HepG2 (cell line): ENCODE measurements around the gene IKZF4. TPM values are rescaled to one million over a fixed set of nuclear protein-coding genes. Genes with fewer than 3 reads are reported as not detected.

Experiments
- ARNTL ChIP-seq: sonication (generic); formaldehyde crosslinking; IDR thresholded peaks from 2 replicates; pipeline ENCODE4 v1.4.0; 2020; ENCODE audit warnings: mild to moderate bottlenecking, missing genetic modification reagents
- ATF6 ChIP-seq: sonication (generic); formaldehyde crosslinking; conservative IDR thresholded peaks from 2 replicates; pipeline ENCODE4 v1.4.0; 2020; ENCODE audit warnings: missing genetic modification reagents
- CREB3 ChIP-seq: sonication (generic); formaldehyde crosslinking; IDR thresholded peaks from 2 replicates; pipeline ENCODE4 v1.5.0; 2020; ENCODE audit warnings: missing genetic modification reagents
- DPF2 ChIP-seq: sonication (generic); formaldehyde crosslinking; IDR thresholded peaks from 2 replicates; pipeline ENCODE4 v1.4.0; 2020; ENCODE audit warnings: mild to moderate bottlenecking, low read depth, missing genetic modification reagents, borderline replicate concordance
- GZF1 ChIP-seq: sonication (generic); formaldehyde crosslinking; IDR thresholded peaks from 2 replicates; pipeline ENCODE4 v1.5.1; 2020; ENCODE audit warnings: mild to moderate bottlenecking, missing genetic modification reagents
- ISX ChIP-seq: sonication (generic); formaldehyde crosslinking; conservative IDR thresholded peaks from 2 replicates; pipeline ENCODE4 v1.5.0; 2020; ENCODE audit warnings: missing genetic modification reagents
- KLF13 ChIP-seq: sonication (generic); formaldehyde crosslinking; IDR thresholded peaks from 2 replicates; pipeline ENCODE4 v1.4.0; 2020; ENCODE audit warnings: mild to moderate bottlenecking, missing genetic modification reagents
- MTF1 ChIP-seq: sonication (generic); formaldehyde crosslinking; IDR thresholded peaks from 2 replicates; pipeline ENCODE4 v1.5.0; 2020; ENCODE audit warnings: missing genetic modification reagents
- NCOA2 ChIP-seq: sonication (generic); formaldehyde crosslinking; IDR thresholded peaks from 2 replicates; pipeline ENCODE4 v1.8.0; 2022; ENCODE audit warnings: inconsistent platforms
- NCOR1 ChIP-seq: fragments of 200-600 bp; sonication (generic); IDR thresholded peaks from 2 replicates; pipeline ENCODE4 v1.7.0; 2017; ENCODE audit warnings: antibody characterized with exemption, low read length, borderline replicate concordance
- PCBP2 ChIP-seq: fragments of 200-400 bp; formaldehyde crosslinking; optimal IDR thresholded peaks from 2 replicates; pipeline ENCODE3; 2018; ENCODE audit warnings: low read length, low read depth; ENCODE audit not compliant: poor library complexity, severe bottlenecking
- POLR2AphosphoS5 ChIP-seq: IDR thresholded peaks from 2 replicates; pipeline ENCODE4 v1.6.1; 2012; ENCODE audit warnings: low read depth, low read length
- SALL1 ChIP-seq: sonication (generic); formaldehyde crosslinking; IDR thresholded peaks from 2 replicates; pipeline ENCODE4 v1.8.0; 2022; ENCODE audit warnings: mild to moderate bottlenecking, missing genetic modification reagents
- SRF ChIP-seq: IDR thresholded peaks from 2 replicates; pipeline ENCODE4 v1.6.1; 2011; ENCODE audit warnings: mild to moderate bottlenecking, low read depth, low read length, moderate library complexity
- SRSF1 ChIP-seq: fragments of 200-400 bp; formaldehyde crosslinking; optimal IDR thresholded peaks from 2 replicates; pipeline ENCODE3; 2017; ENCODE audit warnings: mild to moderate bottlenecking, low read depth, low read length, moderate library complexity
- SRSF9 ChIP-seq: fragments of 200-400 bp; formaldehyde crosslinking; IDR thresholded peaks from 2 replicates; pipeline ENCODE4 v1.6.1; 2018; ENCODE audit warnings: borderline replicate concordance, mild to moderate bottlenecking, low read depth, low read length; ENCODE audit not compliant: insufficient read depth, poor library complexity, severe bottlenecking
- SRY ChIP-seq: sonication (generic); formaldehyde crosslinking; IDR thresholded peaks from 2 replicates; pipeline ENCODE4 v1.8.0; 2022; ENCODE audit warnings: mild to moderate bottlenecking, missing genetic modification reagents
- TARDBP ChIP-seq: sonication (generic); formaldehyde crosslinking; IDR thresholded peaks from 2 replicates; pipeline ENCODE4 v1.8.0; 2022; ENCODE audit warnings: mild to moderate bottlenecking, missing genetic modification reagents
- ZFAT ChIP-seq: sonication (generic); formaldehyde crosslinking; conservative IDR thresholded peaks from 2 replicates; pipeline ENCODE4 v1.8.1; 2023; ENCODE audit warnings: missing genetic modification reagents, inconsistent platforms
- ZNF142 ChIP-seq: sonication (generic); formaldehyde crosslinking; IDR thresholded peaks from 2 replicates; pipeline ENCODE4 v1.4.0; 2020; ENCODE audit warnings: missing genetic modification reagents
- ZNF770 ChIP-seq: sonication (generic); formaldehyde crosslinking; IDR thresholded peaks from 2 replicates; pipeline ENCODE4 v1.5.0; 2020; ENCODE audit warnings: mild to moderate bottlenecking, missing genetic modification reagents
- polyA plus RNA-seq, 8 experiments: library from polyadenylated mRNA; depleted of rRNA in 3 of 8; stranded (reverse) in 7 of 8; unstranded in 1 of 8; fragments of >200 nt; fragmentation: Illumina TruSeq in 4 of 8; extraction: Trizol in 4 of 8; gene quantifications; 2 replicates each; pipeline versions ENCODE4 v1.2.1 to v1.2.3, GENCODE V29; 2011 to 2016; ENCODE audit warnings: low read depth in 4 of 8, missing spikeins in 1 of 8, mixed read lengths in 1 of 8; ENCODE audit not compliant: insufficient read depth in 1 of 8
- total RNA-seq, 5 experiments: library from RNA; depleted of rRNA; stranded (reverse); fragments of >200 nt; fragmentation: Illumina TruSeq; extraction: Trizol; gene quantifications; 2 replicates each; pipeline ENCODE4 v1.2.3, GENCODE V29; 2016; ENCODE audit warnings: low read depth in 1 of 5

Gene IKZF4
- total and polyA plus RNA-seq, 2 of the 13 experiments (the other 11 are each of a cell fraction or from before 2014, with no cell fraction given), result 0.58 to 2.2 TPM

- TF ChIP-seq ATF6 (no peak), SRSF9 (no peak), ZFAT (CRISPR knock-in tag) (0 out of 2 replicates have a peak, but pooled peaks have one; percentile 22), ZNF770 (CRISPR knock-in tag) (no peak; the same call in 1 of the 2 replicates), GZF1 (CRISPR knock-in tag) (no peak), SRY (CRISPR knock-in tag) (peak; percentile 1; the same call in 1 of the 2 replicates), ISX (no peak), SRSF1 (no peak), TARDBP (CRISPR knock-in tag) (no peak), ZNF142 (CRISPR knock-in tag) (no peak), KLF13 (CRISPR knock-in tag) (no peak), PCBP2 (no peak), NCOA2 (no peak), SALL1 (CRISPR knock-in tag) (no peak), ARNTL (CRISPR knock-in tag) (no peak), CREB3 (CRISPR knock-in tag) (no peak), DPF2 (CRISPR knock-in tag) (no peak), NCOR1 (no peak), SRF (no peak), POLR2AphosphoS5 (no peak), MTF1 (CRISPR knock-in tag) (no peak)
Measured at GRCh38 chr12:55974308-55974730, 46.5 kb upstream of the IKZF4 start (continued).
